T47D (cell line): ENCODE measurements around the gene KLHL22.

Source experiments
- DNase-seq, 2 experiments: peaks; one replicate each; pipeline versions ENCODE4 v3.0.0 to v3.0.0-alpha.2; 2011 to 2012; ENCODE audit warnings: low read depth in 1 of 2, low spot score in 1 of 2
- JUND ChIP-seq: IDR thresholded peaks from 2 replicates; pipeline ENCODE4 v1.6.1; 2012; ENCODE audit warnings: low read depth
- in situ Hi-C: cut with HindIII; loops from 2 replicates; pipeline ENCODE4 v1.10.0; 2016; ENCODE audit warnings: low sequenced_read_pairs, low pct_unique_long_range_greater_than_20kb

KLHL22 gene

GRCh38 chr22:20405291-20405930 lies 90.2 kb downstream of the KLHL22 start:
- in situ Hi-C loops: no loop called here
- DNase-seq: no peak
- TF ChIP-seq JUND: no peak

- in situ Hi-C loops: no loop called here
- TF ChIP-seq JUND: no peak
- DNase-seq: no peak
Observed at GRCh38 chr22:20404881-20405280, 90.7 kb downstream of the KLHL22 start.

DNA sequence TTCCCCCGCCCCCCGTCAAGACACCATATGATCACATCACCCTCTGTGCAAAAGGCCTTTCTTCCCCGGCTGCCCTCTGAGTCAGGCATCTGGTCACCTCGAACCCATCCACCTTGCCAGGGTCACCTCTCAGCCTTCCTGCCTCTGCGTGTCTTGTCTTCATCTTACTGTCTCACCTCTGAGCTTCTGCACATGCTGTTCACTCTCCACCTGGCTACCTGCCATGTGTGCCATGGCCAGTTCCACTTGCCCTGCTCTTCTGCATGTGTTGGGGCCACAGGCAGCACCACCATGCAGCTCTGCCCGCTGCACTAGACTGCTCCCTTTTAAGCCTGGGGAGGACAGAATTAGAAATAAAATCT lies 91.8 kb downstream of the KLHL22 start:
- DNase-seq: no peak
- in situ Hi-C loops: no loop called here

GRCh38 chr22:20402960-20403778 lies 92.4 kb downstream of the KLHL22 start:
- no peak for TF ChIP-seq JUND
- DNase-seq: no peak
- in situ Hi-C loops: no loop called here

More for the DNA sequence above, 91.8 kb downstream of the KLHL22 start:
- no peak for TF ChIP-seq JUND

- in situ Hi-C loops: no loop called here
- DNase-seq: no peak
- no peak for TF ChIP-seq JUND
Observed at GRCh38 chr22:20401376-20402014, 94.1 kb downstream of the KLHL22 start.

GRCh38 chr22:20400606-20401375 lies 94.8 kb downstream of the KLHL22 start:
- in situ Hi-C loops: no loop called here
- TF ChIP-seq JUND: no peak
- DNase-seq: no peak

GRCh38 chr22:20399866-20400605 lies 95.6 kb downstream of the KLHL22 start:
- in situ Hi-C loops: no loop called here
- DNase-seq: no peak
- no peak for TF ChIP-seq JUND

DNA sequence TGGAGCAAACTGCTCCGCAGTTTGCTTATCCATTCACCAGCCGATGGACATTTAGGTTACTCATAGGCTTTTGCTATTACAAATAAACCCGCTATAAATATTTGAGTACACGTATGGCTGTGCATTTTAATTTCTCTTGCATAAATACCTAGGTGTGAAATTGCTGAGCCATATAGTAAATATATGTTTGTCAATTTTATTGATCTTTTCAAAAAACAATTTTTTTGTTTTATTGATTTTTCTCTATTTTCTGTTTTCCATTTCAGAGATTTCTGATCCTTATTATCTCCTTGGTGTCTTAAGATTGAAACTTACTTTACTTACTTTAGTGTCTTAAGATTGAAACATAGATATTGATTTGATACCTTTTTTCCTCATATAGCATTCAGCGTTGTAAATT lies 97.2 kb downstream of the KLHL22 start:
- no peak for DNase-seq
- in situ Hi-C loops: no loop called here
- no peak for TF ChIP-seq JUND

- in situ Hi-C loops: no loop called here
- TF ChIP-seq JUND: no peak
- DNase-seq: no peak
Observed at GRCh38 chr22:20397498-20397897, 98.1 kb downstream of the KLHL22 start.

GRCh38 chr22:20396639-20397038 lies 99.0 kb downstream of the KLHL22 start:
- no peak for TF ChIP-seq JUND
- in situ Hi-C loops: no loop called here
- no peak for DNase-seq

DNA sequence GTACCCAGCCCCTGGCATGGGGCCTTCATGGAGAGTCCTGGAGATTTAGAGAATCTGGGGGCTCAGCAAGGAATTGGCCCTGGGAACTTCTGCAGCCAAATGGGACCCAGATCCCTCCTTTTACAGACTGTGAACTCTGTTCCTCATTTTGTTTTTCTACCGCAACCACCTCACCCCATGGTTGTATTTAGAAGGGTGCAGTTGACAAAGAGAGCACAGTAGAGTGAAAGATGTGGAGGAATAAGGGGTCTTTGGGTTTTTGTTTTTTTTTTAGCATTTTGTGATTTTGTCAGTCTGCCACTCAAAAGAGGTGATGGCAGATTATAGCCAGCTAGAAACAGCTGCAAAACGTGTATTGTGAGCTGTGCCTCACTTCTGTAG lies 99.7 kb downstream of the KLHL22 start:
- no peak for DNase-seq
- in situ Hi-C loops: no loop called here
- TF ChIP-seq JUND: no peak
